ENCODE measurements around the gene HSPE1. TPM values are rescaled to one million over a fixed set of nuclear protein-coding genes. Genes with fewer than 3 reads are reported as not detected.
"Not testable (repeated sequence)": the region's sequence is repeated elsewhere in the genome, so short reads cannot be mapped to it uniquely, and the experiment has no call there.

The HSPE1 gene
- polyA plus RNA-seq, 2 of the 4 experiments (the other 2 are of a cell fraction), result 468 to 1,198 TPM

DNA sequence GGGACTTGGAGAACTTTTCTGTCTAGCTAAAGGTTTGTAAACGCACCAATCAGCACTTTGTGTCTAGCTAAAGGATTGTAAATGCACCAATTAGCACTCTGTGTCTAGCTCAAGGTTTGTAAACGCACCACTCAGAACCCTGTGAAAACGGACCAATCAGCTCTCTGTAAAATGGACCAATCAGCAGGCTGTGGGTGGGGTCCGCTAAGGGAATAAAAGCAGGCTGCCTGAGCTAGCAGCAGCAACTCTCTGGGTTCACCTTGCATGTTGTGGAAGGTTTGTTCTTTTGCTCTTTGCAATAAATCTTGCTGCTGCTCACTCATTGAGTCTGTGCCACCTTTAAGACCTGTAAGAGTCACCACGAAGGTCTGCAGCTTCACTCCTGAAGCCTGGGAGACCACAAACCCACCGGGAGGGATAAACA is 49.2 kb upstream of the HSPE1 start:
- not testable (repeated sequence) for FAIRE-seq, H3K9me3 ChIP-seq, ATAC-seq, H3K4me3 ChIP-seq
- TF ChIP-seq MAFK (IDR thresholded peaks at IDR 0.05; ENCODE audit: partially characterized antibody), result peak; percentile 64
- peak in 1 of 2 experiments; percentile 55 for DNase-seq (ENCODE audit: low read depth in 1 of 2, low spot score in 1 of 2)
- WGBS (ENCODE audit: missing lambda C conversion rate), result 76% methylated on average over 6 of the region's 6 CpGs
- Histone ChIP-seq H3K4me2 (peak overlapping the region; percentile 94; the same call in 1 of the 3 replicates), H3K4me1 (peaks cover 14% of the 10 kb centered on the region; the same call in 2 of the 3 replicates), H3K27ac (peak overlapping the region in 1 of 2 experiments; percentile 83; a peak in 4 of 6 replicates)
- POLR2A ChIA-PET, result interaction anchor here (1.0 to 3.4 kb wide), 3 partner anchors 13 to 49 kb away, joined by 3 to 50 read pairs (median 8); partner anchors contain the start of genes HSPD1, HSPE1 and SF3B1
- CTCF ChIA-PET, result interaction anchor here (0.5 to 1.5 kb wide), 3 partner anchors 16 to 62 kb away, joined by 3 read pairs; no protein-coding TSS in a partner anchor

GRCh38 chr2:197452754-197453122 is 47.4 kb upstream of the HSPE1 start:
- CTCF ChIA-PET, result interaction anchor here (0.9 to 1.2 kb wide), 3 partner anchors 10 to 17 kb away, joined by 3 to 5 read pairs (median 3); no protein-coding TSS in a partner anchor

DNA sequence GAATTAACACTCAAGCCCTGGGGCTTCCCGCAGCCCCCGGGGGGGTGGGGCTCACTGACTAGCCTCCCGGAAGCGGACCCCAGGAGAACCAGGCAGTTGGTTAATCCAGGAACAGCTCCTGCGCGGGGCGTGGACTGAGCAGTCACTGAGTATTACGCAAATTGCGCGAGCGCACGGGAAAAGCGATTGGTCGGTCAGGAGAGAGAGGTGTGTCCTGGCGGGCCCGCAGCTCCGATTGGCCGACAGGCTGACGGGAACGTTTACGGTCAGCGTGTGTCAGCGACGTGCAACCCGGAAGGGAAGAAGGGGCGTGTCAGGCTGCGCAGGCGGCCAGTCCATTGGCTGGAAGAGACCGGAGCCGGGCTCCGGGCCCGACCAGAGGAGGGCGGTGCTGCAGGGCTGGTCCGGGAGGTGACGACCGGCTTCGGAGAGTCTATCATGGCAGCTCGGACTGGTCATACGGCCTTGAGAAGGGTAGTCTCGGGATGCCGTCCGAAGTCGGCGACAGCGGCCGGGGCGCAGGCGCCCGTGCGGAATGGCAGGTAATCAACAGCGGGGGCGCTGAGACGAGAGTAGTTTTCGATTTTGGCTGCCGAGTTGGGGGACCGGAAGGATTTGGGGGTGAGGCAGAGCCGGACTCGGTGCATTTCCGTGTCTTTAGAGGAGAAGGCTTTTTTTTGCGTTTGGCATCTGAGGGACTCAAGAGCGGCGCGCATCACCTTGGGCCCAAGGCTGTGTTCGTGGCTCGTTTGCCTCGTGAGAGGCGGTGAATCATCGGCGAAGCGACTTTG is 46.9 kb upstream of the HSPE1 start, which contains the start of gene COQ10B:
TSS of gene COQ10B (plus strand) at position 430 of the 791 bp plus-strand sequence. CDS start at position 439, 9 bp downstream.
- WGBS (ENCODE audit: missing lambda C conversion rate), result 2% methylated on average over 39 of the region's 70 CpGs
- ATAC-seq (peak; percentile 95 to 96), DNase-seq (ENCODE audit: low read depth in 1 of 2, low spot score in 1 of 2) (peak; percentile 93 to 100), FAIRE-seq (no peak)
- Histone ChIP-seq H3K4me2 (peak within 1 kb of the TSS; percentile 94), H3K4me1 (peaks cover 17% of the 10 kb centered on the region; the same call in 2 of the 3 replicates), H3K27ac (peak within 1 kb of the TSS; percentile 97), H3K4me3 (peak within 1 kb of the TSS; percentile 83), H3K9me3 (no peaks in the 10 kb centered on the region)
- ChIA-PET CTCF (interaction anchor here (0.9 to 1.2 kb wide), 4 partner anchors 10 to 46 kb away, joined by 3 to 5 read pairs (median 3); partner anchors contain the start of gene HSPD1), POLR2A (interaction anchor here (0.6 to 3.4 kb wide), 17 partner anchors 9 to 654 kb away, joined by 3 to 50 read pairs (median 3); partner anchors contain the start of genes GTF3C3, HSPD1, HSPE1 and MARS2)
- TF ChIP-seq MAX (IDR thresholded peaks at IDR 0.05) (peak; percentile 68), FOSL2 (IDR thresholded peaks at IDR 0.05) (no peak), FOSL2 (CRISPR knock-in tag; IDR thresholded peaks at IDR 0.05) (peak; percentile 85), ZNF302 (CRISPR knock-in tag; IDR thresholded peaks at IDR 0.05) (no peak), POLR2A (IDR thresholded peaks at IDR 0.05; ENCODE audit: low read length) (peak; percentile 73), RARB (CRISPR knock-in tag; IDR thresholded peaks at IDR 0.05) (no peak), CHD4 (IDR thresholded peaks at IDR 0.05; ENCODE audit: borderline replicate concordance) (no peak), TFCP2L1 (CRISPR knock-in tag; IDR thresholded peaks at IDR 0.05) (no peak), PHF8 (IDR thresholded peaks at IDR 0.05; ENCODE audit: borderline replicate concordance, low read depth) (peak; percentile 96), CEBPB (IDR thresholded peaks at IDR 0.05) (peak; percentile 85 to 97), RAD21 (conservative IDR thresholded peaks at IDR 0.05 in 1 of 2, IDR thresholded peaks at IDR 0.05 in 1 of 2) (no peak; a peak in 1 of 5 replicates), SREBF2 (IDR thresholded peaks at IDR 0.05) (no peak), HDAC2 (IDR thresholded peaks at IDR 0.05) (no peak), BHLHE40 (IDR thresholded peaks at IDR 0.05; ENCODE audit: low read depth, low read length) (no peak), FOXS1 (CRISPR knock-in tag; IDR thresholded peaks at IDR 0.05) (no peak), RNF2 (IDR thresholded peaks at IDR 0.05; ENCODE audit: borderline replicate concordance, low read depth) (no peak), RFX5 (IDR thresholded peaks at IDR 0.05) (peak; percentile 79), RCOR1 (IDR thresholded peaks at IDR 0.05; ENCODE audit: low read depth, low read length) (no peak), EHF (CRISPR knock-in tag; IDR thresholded peaks at IDR 0.05) (no peak), HOXB5 (CRISPR knock-in tag; IDR thresholded peaks at IDR 0.05) (no peak), MAFK (IDR thresholded peaks at IDR 0.05; ENCODE audit: partially characterized antibody) (no peak), NR3C1 (IDR thresholded peaks at IDR 0.05) (no peak), KDM5A (IDR thresholded peaks at IDR 0.05) (0 out of 2 replicates have a peak, but pooled peaks have one; percentile 29), NPAS2 (CRISPR knock-in tag; IDR thresholded peaks at IDR 0.05; ENCODE audit: borderline replicate concordance) (no peak), HOXB13 (CRISPR knock-in tag; IDR thresholded peaks at IDR 0.05; ENCODE audit: low read depth) (no peak), ZC3H11A (IDR thresholded peaks at IDR 0.05) (no peak), EHMT2 (IDR thresholded peaks at IDR 0.05; ENCODE audit: low read depth) (no peak), TP53 (CRISPR knock-in tag; IDR thresholded peaks at IDR 0.05) (0 out of 2 replicates have a peak, but pooled peaks have one; percentile 48), ESRRA (IDR thresholded peaks at IDR 0.05; ENCODE audit: borderline replicate concordance, low read length) (no peak), GATA3 (IDR thresholded peaks at IDR 0.05; ENCODE audit: borderline replicate concordance) (no peak; the same call in 1 of the 2 replicates)
- TF ChIP-seq, protein P1, sequence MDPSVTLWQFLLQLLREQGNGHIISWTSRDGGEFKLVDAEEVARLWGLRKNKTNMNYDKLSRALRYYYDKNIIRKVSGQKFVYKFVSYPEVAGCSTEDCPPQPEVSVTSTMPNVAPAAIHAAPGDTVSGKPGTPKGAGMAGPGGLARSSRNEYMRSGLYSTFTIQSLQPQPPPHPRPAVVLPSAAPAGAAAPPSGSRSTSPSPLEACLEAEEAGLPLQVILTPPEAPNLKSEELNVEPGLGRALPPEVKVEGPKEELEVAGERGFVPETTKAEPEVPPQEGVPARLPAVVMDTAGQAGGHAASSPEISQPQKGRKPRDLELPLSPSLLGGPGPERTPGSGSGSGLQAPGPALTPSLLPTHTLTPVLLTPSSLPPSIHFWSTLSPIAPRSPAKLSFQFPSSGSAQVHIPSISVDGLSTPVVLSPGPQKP (IDR thresholded peaks at IDR 0.05; ENCODE audit: low read depth, low read length), result no peak

More at GRCh38 chr2:197452754-197453122, 47.4 kb upstream of the HSPE1 start:
- POLR2A ChIA-PET, result interaction anchor here (0.6 to 3.4 kb wide), 17 partner anchors 8 to 654 kb away, joined by 3 to 50 read pairs (median 3); partner anchors contain the start of genes GTF3C3, HSPD1, HSPE1 and MARS2
- ATAC-seq (peak; percentile 71 to 79), FAIRE-seq (no peak), DNase-seq (ENCODE audit: low read depth in 1 of 2, low spot score in 1 of 2) (no peak)
- Histone ChIP-seq H3K4me1 (peaks cover 14% of the 10 kb centered on the region; the same call in 2 of the 3 replicates), H3K4me3 (peak overlapping the region; percentile 83), H3K27ac (peak overlapping the region; percentile 88 to 91), H3K4me2 (peak overlapping the region; percentile 94), H3K9me3 (no peaks in the 10 kb centered on the region)
- WGBS (ENCODE audit: missing lambda C conversion rate), result 5% methylated on average over 9 of the region's 11 CpGs
- no peak for TF ChIP-seq HOXB13 (CRISPR knock-in tag; IDR thresholded peaks at IDR 0.05; ENCODE audit: low read depth)
- TF ChIP-seq KDM1A (IDR thresholded peaks at IDR 0.05; ENCODE audit: low read depth), result no peak
- TF ChIP-seq POLR2A (IDR thresholded peaks at IDR 0.05; ENCODE audit: low read length), result peak; percentile 50

All from A549 (cell line).